ENCODE data around the gene DHX9. TPM values are rescaled to one million over a fixed set of nuclear protein-coding genes. Genes with fewer than 3 reads are reported as not detected.

Gene DHX9
- total RNA-seq, 1 donor from 2014 or later = 118 TPM

Other genes starting within 250 kb of the DHX9 start
- 2.3 and 2.9 TPM in 2 replicates for gene RGS16, start 235.0 kb upstream of the DHX9 start, total RNA-seq
- gene RGS8, start 154.8 kb upstream of the DHX9 start, total RNA-seq = 0.04 TPM in 1 of 2 replicates, not detected in the other
- gene NPL, start 49.6 kb upstream of the DHX9 start, total RNA-seq = 2.0 and 2.3 TPM in 2 replicates
- gene SHCBP1L, start 113.8 kb downstream of the DHX9 start, total RNA-seq = 0.17 and 0.27 TPM in 2 replicates
- gene LAMC1, start 184.1 kb downstream of the DHX9 start, total RNA-seq = 172 and 207 TPM in 2 replicates